ENCODE data around the gene DRD4. TPM values are rescaled to one million over a fixed set of nuclear protein-coding genes. Genes with fewer than 3 reads are reported as not detected.
A peak's percentile ranks its signal among the peaks of the same experiment; 100 is the strongest.

The DRD4 gene
- polyA plus RNA-seq, 3 donors, result 0.13 TPM; not detected in 2

DNA sequence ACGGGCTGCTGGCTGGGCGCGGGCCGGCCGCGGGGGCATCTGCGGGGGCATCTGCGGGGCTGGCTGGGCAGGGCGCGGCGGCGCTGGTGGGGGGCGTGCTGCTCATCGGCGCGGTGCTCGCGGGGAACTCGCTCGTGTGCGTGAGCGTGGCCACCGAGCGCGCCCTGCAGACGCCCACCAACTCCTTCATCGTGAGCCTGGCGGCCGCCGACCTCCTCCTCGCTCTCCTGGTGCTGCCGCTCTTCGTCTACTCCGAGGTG lies 194 bp downstream of the DRD4 start:
- H3K36me3 Mint-ChIP-seq, result peaks cover 20 to 21% of the 10 kb centered on the region in 2 donors
- no peak overlapping the region for H2AFZ ChIP-seq (ENCODE audit: insufficient read depth, low read depth, low read length, poor library complexity, severe bottlenecking)
- peaks cover 27% of the 10 kb centered on the region for H4K20me1 ChIP-seq (ENCODE audit: insufficient read depth, low read length)
- H3K27ac Mint-ChIP-seq, result no peak overlapping the region
- H3K27ac ChIP-seq (ENCODE audit: low read depth in 1 of 2, low read length in 2 of 2), result no peak overlapping the region
- H3K9me3 Mint-ChIP-seq, result peaks cover 0 to 20% (median 8%) of the 10 kb centered on the region in 7 donors
- no peak overlapping the region for H3K4me2 ChIP-seq (replicated peaks; ENCODE audit: extremely low read depth, low read length, poor library complexity, severe bottlenecking)
- peaks cover 16 to 28% of the 10 kb centered on the region in 2 donors for H3K4me1 ChIP-seq (ENCODE audit: control insufficient read depth in 1 of 2, insufficient read depth in 2 of 2, low read length in 2 of 2)
- H3K27me3 Mint-ChIP-seq (ENCODE audit: low read depth in 3 of 3), result peaks cover 47 to 63% (median 51%) of the 10 kb centered on the region in 3 donors
- H3K4me1 Mint-ChIP-seq, result peaks cover 11% of the 10 kb centered on the region
- no peaks in the 10 kb centered on the region for H3K79me2 ChIP-seq (ENCODE audit: insufficient read depth, low read length)
- TF ChIP-seq, protein P1, sequence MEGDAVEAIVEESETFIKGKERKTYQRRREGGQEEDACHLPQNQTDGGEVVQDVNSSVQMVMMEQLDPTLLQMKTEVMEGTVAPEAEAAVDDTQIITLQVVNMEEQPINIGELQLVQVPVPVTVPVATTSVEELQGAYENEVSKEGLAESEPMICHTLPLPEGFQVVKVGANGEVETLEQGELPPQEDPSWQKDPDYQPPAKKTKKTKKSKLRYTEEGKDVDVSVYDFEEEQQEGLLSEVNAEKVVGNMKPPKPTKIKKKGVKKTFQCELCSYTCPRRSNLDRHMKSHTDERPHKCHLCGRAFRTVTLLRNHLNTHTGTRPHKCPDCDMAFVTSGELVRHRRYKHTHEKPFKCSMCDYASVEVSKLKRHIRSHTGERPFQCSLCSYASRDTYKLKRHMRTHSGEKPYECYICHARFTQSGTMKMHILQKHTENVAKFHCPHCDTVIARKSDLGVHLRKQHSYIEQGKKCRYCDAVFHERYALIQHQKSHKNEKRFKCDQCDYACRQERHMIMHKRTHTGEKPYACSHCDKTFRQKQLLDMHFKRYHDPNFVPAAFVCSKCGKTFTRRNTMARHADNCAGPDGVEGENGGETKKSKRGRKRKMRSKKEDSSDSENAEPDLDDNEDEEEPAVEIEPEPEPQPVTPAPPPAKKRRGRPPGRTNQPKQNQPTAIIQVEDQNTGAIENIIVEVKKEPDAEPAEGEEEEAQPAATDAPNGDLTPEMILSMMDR (IDR thresholded peaks at IDR 0.05), result no peak
- intact Hi-C loops (cut with micrococcal nuclease), result no loop called here
- H3K9me3 ChIP-seq (replicated peaks in 1 of 2; ENCODE audit: control insufficient read depth in 1 of 2, insufficient read depth in 1 of 2, low read length in 2 of 2), result peaks cover 2 to 8% of the 10 kb centered on the region in 2 donors
- H3K9ac ChIP-seq (ENCODE audit: insufficient read depth, low read length, poor library complexity, severe bottlenecking), result no peak overlapping the region
- DNase-seq, result no peak
- H3K36me3 ChIP-seq (replicated peaks in 1 of 2; ENCODE audit: control insufficient read depth in 1 of 2, insufficient read depth in 2 of 2, low read length in 2 of 2), result peaks cover 6 to 11% of the 10 kb centered on the region in 2 donors
- H3K4me3 ChIP-seq (replicated peaks in 1 of 3; ENCODE audit: low read depth in 2 of 3, low read length in 3 of 3), result no peak overlapping the region
- 3% methylated on average over 34 of the region's 34 CpGs for WGBS (ENCODE audit: insufficient coverage)
- peak overlapping the region in 1 of 2 donors; percentile 80 for H3K4me3 Mint-ChIP-seq
- H3K27me3 ChIP-seq (ENCODE audit: control insufficient read depth in 2 of 2, insufficient read depth in 2 of 2, low read length in 2 of 2), result peaks cover 20 to 50% of the 10 kb centered on the region in 2 donors

DNA sequence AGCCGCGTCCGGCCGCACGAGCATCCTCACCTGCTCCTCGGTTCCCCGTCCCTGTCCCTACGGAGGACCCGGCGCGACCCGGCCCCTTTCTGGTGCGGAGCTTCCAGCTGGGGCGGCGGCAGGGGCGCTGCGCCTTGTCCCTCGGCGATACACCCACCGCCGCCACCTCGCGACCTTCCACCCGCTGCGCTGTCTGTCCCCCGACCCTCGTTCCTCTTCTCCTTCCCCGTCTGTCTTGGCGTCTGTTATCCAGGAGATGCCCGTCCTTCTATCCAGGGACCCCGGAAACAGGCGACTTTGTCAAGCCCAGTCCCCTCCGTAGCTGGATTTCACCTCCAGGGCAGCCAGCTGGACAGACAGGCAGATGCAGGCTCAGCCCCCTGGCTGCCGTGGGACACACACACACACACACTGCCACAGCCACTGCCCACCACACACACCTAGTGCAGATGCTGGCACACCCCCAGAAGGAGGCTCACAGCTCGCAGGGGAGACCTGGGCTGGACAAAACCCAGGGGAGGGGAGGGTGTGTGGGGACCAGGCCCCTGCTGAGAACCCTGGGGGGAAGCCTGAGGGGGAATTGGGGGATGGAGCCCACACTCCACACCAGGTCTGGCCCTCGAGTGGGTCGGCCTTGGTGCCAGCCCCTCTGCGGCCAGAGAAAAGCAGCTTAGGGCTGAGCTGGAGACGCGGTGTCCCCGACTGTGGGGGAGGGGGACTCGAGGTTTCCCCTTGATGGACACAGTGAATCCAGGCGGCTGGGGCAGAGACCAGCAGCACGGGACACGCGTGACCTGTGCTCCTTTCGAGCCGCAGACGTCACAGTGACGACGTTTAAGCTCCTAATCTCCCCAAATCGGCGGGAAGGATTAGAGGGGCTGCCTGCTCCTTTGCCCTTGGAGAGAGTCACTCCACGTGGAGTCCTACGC lies 788 bp downstream of the DRD4 start:
- H3K36me3 ChIP-seq (replicated peaks in 1 of 2; ENCODE audit: control insufficient read depth in 1 of 2, insufficient read depth in 2 of 2, low read length in 2 of 2), result peaks cover 9 to 12% of the 10 kb centered on the region in 2 donors
- no peak overlapping the region for H3K4me3 ChIP-seq (replicated peaks in 1 of 3; ENCODE audit: low read depth in 2 of 3, low read length in 3 of 3)
- peaks cover 20 to 50% of the 10 kb centered on the region in 2 donors for H3K27me3 ChIP-seq (ENCODE audit: control insufficient read depth in 2 of 2, insufficient read depth in 2 of 2, low read length in 2 of 2)
- no peak overlapping the region for H3K9ac ChIP-seq (ENCODE audit: insufficient read depth, low read length, poor library complexity, severe bottlenecking)
- H3K9me3 Mint-ChIP-seq, result peaks cover 4 to 20% (median 10%) of the 10 kb centered on the region in 7 donors
- TF ChIP-seq, protein P1 (IDR thresholded peaks at IDR 0.05), result no peak
- peaks cover 27% of the 10 kb centered on the region for H4K20me1 ChIP-seq (ENCODE audit: insufficient read depth, low read length)
- H3K27ac Mint-ChIP-seq, result peak overlapping the region in 1 of 7 donors; percentile 58
- WGBS (ENCODE audit: insufficient coverage), result 26% methylated on average over 50 of the region's 55 CpGs
- no peak overlapping the region for H3K27ac ChIP-seq (ENCODE audit: low read depth in 1 of 2, low read length in 2 of 2)
- peaks cover 7 to 8% of the 10 kb centered on the region in 2 donors for H3K9me3 ChIP-seq (replicated peaks in 1 of 2; ENCODE audit: control insufficient read depth in 1 of 2, insufficient read depth in 1 of 2, low read length in 2 of 2)
- no peak overlapping the region for H2AFZ ChIP-seq (ENCODE audit: insufficient read depth, low read depth, low read length, poor library complexity, severe bottlenecking)
- H3K4me1 Mint-ChIP-seq, result peaks cover 11% of the 10 kb centered on the region
- no peaks in the 10 kb centered on the region for H3K79me2 ChIP-seq (ENCODE audit: insufficient read depth, low read length)
- H3K4me1 ChIP-seq (ENCODE audit: control insufficient read depth in 1 of 2, insufficient read depth in 2 of 2, low read length in 2 of 2), result peaks cover 16 to 28% of the 10 kb centered on the region in 2 donors
- intact Hi-C loops (cut with micrococcal nuclease), result no loop called here
- H3K27me3 Mint-ChIP-seq (ENCODE audit: low read depth in 3 of 3), result peaks cover 47 to 63% (median 51%) of the 10 kb centered on the region in 3 donors
- H3K36me3 Mint-ChIP-seq, result peaks cover 21 to 22% of the 10 kb centered on the region in 2 donors
- no peak overlapping the region for H3K4me2 ChIP-seq (replicated peaks; ENCODE audit: extremely low read depth, low read length, poor library complexity, severe bottlenecking)
- H3K4me3 Mint-ChIP-seq, result peak overlapping the region in 1 of 2 donors; percentile 80
- DNase-seq, result no peak
